AG20443 (cell line): ENCODE results near the gene CTTNBP2.

ENCODE experiments used
- DNase-seq: peaks from one replicate; pipeline ENCODE4 v3.0.0; 2012; ENCODE audit warnings: low spot score, mixed read lengths

The CTTNBP2 gene

DNA sequence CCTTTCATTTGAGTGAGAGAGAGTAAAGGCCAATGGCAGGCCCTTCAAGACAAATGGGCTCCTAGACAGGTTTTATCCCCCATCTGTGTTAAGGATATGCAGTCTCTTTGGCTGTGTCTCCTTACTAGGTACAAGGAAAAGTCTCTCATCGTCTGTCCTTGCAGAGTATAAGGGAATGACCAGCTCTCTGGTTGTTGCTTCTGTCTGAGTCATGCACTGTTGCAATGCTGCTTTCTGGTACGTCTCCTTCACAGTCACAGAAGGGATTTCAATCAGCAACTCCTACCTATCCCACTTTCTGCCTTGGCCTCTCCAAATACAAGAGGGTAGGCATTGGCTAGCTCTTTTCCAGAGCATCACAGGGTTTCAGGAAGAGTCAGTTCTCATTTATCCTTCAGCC, 48.1 kb downstream of the CTTNBP2 start:
- DNase-seq = peak; percentile 52

DNA sequence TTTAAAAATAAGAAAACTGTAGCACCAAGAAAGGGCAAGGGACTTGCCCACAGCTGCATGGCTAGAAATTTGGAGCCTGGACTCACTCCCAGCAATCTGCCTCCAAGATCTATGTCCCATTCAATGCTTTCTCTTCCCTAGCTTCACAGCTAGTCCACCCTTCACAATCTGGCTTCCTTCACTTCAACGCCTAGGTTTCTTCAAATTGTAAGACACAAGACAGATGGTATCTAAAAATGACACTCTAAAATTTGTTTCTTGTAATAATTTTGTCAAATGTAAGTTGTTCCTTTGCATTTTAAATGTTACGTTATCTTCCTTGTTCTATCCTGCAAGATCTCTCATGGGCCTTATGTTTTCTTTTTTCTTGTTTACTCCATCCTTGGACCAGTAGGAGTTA, 48.6 kb downstream of the CTTNBP2 start:
- no peak for DNase-seq

DNA sequence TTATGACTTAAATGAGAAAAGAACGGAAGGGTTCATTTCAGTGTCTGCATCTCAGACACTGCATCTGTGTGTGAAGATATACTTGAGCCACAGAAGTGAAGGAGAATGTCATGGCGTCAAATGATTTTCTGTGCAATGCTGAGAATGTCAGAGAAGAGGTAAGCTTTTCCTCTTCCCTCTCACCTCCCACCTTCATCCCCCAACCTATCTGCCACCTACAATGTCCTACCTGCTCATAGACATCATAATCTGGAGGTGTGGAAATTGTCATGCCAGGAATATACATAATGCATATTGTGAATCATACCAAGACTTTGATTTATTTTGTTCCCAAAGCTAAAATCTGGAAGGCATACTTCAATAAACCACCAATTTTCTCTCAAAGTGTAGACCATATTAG, 53.7 kb downstream of the CTTNBP2 start:
- no peak for DNase-seq

DNA sequence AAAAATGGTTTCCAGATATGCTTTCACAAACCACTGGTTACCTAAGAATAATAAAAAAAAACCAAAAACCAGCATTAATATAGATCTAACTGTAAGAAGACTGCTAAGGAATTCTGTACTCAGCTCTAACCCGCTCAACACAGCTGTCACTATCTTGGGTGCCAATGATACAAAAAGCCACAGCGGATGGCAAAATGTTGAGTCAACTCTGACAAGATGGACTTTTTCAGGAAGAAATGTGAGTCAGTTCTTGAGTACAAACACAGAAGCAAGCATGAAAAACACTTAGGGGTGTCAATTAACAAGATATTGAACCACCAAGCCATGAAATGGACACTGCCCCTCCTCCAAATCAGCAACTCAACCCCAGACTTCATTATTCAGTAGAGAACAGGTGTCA, 55.0 kb downstream of the CTTNBP2 start:
- DNase-seq = no peak

DNA sequence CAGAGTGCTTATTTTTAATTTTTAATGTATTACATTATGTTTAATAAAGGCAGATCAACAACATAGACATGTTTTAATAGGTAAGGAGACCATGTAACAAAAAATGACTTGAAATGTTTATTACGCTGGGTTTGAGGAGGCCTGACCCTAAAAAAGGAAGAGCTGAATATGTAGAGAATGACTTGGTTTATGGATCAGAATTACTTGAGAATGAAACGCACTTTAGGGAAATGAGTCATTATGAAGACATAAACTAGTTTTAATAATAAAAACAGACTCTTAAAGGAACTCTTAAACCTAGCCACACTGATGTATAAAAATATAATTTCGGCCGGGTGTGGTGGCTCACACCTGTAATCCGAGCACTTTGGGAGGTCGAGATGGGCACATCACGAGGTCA, 56.5 kb downstream of the CTTNBP2 start:
- no peak for DNase-seq

DNA sequence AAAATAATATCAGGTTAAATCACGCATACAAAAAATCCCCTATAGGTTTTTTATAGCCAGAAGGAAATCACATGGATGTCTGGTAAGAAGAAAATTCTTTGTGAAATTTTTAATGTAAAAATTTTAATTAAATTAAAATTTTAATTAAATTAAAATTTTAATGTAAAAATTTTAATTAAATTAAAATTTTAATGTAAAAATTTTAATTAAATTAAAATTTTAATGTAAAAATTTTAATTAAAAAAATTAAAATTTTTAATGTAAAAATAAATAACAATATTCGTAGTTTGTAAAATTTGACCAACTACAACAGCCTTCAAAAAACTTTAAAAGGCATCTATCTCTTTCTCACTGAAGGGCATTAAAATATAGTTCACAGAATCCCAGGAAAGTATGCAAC, 61.5 kb downstream of the CTTNBP2 start:
- no peak for DNase-seq

DNA sequence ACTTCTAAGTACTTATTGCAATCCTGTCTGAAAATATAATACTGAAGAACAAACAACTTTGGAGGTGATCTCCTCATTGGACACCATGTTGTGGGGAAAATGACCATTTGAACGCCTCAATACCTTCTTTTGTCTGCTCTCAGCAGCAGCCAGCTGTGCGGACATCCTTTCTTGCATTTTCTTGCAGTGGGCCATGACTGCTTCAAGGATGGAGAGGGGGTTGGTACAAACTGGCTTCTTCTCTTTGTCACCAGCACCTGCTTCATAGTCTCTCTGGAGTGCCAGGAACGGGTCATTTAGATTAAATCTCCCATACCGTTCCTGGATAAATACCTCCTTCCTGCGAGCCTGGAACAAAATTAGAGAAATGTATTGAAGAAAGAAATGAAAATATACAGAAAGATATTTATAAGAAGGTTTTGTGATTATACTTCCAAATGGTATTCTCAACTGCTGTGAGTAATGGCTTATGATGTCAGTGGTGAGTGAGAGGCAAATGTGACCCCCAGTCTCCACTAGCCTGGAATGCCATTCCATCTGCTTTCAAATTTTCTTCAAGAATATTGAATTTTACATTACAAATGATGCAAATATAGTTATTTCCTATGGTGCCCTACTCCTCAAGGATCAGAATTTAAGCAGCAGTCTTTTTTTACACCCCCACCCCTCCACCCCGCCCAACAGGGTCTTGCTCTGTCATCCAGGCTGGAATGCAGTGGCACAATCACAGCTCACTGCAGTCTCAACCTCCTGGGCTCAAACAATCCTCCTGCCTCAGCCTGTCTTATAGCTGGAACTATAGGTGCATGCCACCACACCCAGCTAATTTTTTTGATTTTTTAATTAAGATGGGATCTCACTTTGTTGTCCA, 62.4 kb downstream of the CTTNBP2 start:
- peak; percentile 32 for DNase-seq

DNA sequence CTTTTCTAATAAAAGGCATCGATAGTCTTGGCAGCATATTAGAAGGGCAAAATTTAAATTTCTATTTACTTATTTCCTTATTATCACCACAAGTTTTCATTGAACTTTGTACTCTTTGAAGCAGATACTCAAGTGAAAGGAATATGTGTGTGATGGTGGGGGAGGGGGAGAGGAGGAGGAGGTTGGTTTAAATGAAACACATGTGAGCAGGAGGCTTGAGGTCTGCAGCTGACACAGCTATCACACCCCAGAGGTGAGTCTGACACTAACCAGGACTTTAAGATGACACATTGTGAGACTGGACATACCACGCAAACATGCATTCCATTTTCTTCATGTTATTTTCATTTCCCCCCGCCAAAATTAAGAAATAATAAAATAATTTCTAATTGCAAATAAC, 63.3 kb downstream of the CTTNBP2 start:
- DNase-seq = no peak

DNA sequence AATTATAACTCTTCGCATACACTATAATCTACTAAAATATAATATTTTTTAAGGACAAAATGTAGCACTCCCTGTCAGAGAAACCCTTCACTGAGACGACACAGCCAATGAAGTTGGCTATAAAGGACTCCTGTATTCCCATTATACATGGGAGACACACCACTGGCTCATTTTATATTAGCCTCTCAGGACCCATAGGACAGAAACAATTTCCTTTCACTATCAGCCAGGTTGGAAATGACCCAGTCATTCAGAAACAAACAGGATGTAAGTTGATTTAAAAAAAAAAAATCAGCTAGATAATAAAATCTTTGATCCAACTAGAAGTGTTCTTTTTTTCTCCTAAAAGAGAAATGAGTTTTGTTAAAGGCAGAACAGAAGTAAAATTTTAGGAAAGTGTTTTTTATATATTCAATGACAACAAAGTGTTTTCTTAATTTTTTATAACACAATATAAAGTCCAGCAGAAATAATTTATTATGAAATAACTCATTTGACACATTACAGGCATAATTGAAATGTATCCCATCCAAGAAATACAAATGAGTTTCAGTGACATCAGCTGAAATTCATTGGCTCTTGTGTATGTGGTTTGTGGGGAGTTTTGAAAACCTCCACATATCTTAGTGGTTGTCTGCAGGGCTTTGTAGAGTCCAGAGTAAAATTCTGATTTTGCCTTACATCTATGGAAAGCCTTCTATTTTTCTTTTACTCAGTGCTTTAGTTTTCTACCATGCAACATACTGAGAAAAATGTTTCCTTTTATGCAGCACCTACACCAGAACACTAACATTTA, 64.1 kb downstream of the CTTNBP2 start:
- no peak for DNase-seq

DNA sequence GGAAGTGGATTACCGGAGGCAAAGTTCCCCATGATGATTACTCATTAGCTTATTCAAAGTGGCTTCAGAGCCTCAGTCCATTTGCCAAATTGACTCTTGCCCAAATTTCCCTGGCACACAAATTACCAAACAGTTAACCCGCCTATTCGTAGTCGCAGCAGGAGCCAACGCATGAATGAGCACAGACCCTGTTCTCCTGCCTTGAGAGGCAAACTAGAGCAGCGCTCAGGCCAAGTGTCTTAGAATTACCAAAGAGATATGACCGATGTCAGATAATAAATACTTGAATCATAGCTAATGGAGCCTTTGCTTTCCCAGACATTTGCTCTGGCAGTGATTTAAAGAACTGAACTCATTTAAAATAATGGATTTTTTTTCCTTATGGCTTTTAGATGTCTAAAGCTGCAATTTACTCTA, 64.9 kb downstream of the CTTNBP2 start:
- no peak for DNase-seq

DNA sequence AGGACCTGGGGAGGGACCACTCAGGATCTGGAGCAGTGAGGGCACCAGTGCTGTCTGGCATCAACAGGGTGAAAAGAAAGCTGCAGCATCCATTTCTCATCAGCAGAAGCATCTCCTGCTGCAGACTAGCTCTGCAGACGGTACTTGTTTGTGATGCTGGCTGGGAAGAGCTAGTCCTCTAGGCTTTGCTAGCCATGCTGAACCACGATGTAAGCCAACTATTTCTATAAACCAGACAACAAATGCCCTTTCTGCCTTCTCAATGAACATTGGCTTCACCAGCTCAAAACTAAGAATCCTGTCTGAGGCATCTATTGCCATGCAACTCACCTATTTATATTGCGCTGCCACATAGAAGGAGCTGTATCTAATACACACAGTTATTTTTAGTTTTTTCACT, 65.6 kb downstream of the CTTNBP2 start:
- DNase-seq = no peak

DNA sequence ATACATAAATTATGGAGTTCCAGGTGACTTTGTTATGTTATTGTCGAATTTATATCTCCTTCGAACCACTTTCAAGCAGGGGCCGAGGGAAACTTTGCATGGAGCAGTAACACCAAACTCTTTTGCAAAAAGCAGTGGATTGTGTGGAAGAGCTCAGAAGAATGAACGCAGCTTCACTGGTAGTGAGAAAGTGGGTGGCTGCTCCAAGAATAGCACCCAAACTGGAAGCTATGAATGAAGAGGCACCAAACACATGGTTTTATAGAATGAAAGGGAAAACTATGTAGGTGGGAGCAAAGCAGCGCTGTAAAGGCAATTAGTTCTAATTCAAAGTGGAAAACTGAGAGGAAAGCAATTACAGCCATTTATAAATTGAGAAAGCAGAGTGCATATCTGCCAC, 67.2 kb downstream of the CTTNBP2 start:
- DNase-seq = no peak

DNA sequence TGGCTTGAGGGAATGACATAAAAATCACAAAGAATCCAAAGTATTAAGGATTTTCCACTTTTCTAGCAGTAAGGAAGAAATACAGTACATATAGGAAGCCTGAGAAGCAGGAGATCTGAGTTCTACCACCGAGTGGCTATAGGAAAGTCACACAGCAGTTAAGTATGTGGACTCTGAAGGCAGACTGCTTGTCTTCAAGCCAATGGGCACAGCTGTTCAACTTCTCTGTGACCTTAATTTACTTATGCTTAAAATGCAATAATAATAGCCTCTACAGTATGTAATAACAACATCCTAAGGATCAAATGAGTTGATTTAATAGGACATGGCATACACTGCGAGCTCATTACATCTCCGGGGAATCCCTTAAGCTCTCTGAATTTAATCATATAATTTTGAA, 68.0 kb downstream of the CTTNBP2 start:
- DNase-seq = no peak

DNA sequence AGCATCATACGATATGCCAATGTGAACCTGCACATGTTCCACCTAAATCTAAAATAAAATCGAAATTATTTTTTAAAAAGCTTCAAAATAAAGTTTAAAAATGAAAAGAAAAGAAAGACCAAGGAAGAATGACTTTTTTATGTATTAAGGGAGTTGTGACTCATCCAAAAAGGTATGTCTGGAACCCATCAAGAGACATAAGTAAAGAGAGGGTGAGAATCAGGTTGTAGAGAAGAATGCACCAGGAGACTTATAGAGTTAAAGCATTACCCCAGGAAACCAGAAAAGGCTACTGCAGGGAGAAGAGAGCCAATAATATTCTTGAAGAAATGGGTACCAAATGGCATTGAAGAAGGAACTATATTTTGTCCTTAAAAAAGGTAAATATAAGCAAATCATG, 69.8 kb downstream of the CTTNBP2 start:
- DNase-seq = no peak

DNA sequence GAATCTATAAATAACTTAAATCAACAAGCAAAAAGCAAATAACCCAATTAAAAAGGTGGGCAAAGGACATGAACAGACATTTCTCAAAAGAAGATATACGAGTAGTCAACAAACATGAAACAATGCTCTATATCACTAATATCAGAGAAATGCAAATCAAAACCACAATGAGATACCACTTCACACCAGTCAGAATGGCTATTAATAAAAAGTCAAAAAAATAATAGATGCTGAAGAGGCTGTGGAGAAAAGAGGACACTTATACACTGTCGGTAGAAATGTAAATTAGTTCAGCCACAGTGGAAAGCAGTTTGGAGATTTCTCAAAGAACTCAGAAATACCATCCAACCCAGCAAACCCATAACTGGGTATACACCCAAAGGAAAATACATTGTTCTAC, 70.6 kb downstream of the CTTNBP2 start:
- DNase-seq = no peak

DNA sequence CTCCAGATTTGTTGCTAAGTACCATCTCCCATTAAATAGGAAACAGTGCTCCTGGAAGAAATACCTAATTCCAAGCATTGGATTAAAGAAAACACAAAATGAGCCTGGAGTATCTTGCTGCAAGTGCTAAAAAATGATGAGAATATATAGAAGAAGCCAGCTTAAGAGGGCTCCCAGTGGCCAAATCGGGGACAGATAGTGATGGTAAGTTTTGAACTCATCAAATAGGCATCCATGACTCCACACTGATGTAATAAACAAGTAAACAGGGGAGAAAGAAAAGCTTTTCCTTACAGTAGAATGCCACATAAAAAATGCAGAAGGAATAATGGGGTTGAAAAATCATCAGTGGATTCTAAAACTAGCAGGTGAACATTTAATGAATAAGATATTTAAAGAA, 72.4 kb downstream of the CTTNBP2 start:
- DNase-seq = no peak

DNA sequence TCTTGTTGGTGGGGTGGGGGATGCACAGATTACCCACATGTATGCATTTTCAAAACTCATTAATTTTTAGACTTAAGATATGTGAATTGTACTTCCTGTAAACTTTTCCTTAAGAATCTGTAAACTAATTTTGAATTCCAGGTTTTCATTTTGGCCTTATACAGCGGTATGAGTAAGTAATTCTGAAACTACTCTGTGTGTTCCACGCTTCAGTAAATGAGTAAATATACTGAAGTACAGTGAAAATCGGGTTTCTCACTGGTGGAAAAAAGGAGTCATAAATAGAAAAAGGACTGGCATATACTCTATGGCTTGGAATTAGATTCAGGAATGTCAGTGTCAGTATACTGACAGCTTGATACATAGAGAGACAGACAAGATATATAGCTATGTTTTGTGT, 72.8 kb downstream of the CTTNBP2 start:
- no peak for DNase-seq

DNA sequence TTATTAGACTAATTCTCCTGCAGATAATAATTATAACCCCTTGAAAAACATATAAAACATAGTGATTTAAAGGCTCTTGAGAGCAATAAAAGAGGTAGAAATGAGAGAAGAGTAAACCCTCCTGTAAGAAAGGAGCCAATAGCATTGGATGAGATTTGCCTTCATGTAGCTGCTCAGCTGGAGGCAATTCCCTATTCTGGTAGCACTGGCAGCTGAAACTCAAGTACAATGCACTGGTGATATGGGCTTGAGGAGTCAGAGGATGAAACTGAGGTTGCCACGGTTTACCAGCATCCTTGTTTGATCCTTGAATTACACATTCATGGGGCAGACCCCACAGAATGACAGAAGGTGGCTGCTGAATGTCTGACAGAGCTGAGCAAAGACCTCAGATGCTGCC, 76.4 kb downstream of the CTTNBP2 start:
- DNase-seq = no peak

DNA sequence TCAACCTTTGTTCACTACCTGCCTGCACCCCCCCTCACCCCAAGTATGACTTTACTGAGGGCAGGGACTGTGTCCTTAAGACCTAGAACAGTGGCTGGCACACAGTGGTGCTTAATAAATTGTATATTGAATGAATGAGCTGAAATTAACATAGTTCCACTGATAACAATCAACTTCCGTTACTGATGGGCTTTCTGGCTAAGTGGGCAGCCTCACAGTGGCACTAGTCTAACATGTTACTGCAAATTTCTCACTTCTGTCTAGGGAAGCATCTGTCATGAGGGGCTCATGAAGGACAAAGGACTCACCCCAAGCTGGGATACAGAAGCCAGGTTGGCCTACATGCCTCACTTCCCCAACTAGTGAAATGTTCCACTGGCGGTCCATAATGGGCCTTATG, 79.3 kb downstream of the CTTNBP2 start:
- no peak for DNase-seq

DNA sequence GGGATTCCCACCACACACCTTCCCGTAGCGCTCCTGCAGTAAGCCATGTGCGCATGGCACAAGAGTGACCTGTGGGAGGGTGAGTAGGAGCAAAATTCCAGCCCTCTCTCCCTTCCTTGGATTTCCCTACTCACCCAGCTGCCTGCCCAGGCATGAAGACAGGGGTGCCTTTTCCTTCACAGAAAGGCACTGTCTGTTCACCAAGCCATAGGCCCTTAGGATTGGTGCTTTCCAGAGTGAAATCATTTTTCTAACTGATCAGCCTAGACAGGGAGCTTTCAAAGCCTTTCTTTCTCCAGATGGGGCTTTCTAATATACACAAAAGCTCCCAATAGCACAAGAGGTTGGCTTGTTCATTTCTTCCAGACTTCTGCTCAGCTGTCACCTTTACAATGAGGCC, 79.7 kb downstream of the CTTNBP2 start:
- no peak for DNase-seq

DNA sequence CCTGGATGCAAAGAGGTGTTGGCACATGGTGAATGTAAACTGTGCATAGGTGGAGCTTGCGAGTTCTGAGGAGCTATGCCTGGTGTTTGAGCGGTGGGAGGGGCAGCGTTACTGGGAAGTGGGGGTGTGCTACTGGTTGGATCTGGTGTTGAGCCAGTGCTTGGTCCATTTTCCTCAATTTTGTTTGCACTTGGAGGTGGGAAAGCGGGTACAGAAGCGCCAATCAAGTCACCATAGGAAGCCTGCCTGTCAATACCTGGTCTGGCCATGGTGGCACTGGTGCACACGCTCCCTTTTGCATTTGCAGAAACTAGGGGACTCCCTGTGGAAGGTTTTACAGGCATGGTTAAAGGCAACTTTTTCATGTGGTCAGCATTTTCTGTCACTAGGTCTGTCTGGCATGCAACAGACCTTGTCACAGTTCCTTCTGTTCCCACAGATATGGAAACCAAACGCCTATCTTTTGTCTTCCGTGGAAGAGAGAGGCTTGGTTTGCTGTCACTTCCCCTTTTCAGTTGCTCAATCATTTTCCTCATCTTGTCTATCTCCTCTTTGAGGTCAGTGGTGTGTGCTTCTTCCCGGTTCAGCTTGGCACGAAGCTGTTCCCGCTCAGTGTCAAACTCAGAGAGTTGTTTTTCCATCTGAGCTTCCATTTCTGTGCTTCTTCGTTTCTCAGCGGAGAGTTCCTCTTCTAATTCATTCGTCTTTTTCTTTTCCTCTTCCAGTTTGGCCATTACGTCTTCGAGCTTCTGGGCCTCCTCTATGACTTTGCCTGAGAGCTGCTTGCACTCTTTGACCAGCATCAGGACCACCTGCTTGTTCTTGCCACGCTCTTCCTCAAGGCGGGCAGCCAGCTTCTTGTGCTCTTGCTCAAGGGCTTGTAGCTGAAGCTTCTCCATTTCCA, 81.1 kb downstream of the CTTNBP2 start:
- DNase-seq = no peak

DNA sequence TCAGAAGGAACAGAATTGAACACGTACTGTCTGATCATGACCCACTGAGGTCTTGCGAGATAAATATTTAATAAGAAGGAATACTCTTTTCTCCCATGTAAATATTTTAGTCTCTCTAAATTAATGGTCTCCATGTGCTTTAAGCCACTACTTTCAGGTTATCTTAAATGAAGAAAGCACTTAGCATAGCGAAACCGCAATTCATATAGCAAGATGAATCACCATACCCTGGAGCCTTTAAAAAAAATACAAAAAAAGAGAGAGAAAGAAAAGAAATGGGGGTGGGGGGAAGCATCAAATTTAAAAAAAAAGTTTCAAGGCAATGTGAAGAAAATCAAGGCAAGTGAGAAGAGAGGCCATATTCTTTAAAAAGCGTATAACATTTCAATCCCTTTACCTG, 82.5 kb downstream of the CTTNBP2 start:
- no peak for DNase-seq
